HL-60 (cell line): ENCODE measurements around the gene PRDM7.
"Not testable (repeated sequence)": the region's sequence is repeated elsewhere in the genome, so short reads cannot be mapped to it uniquely, and the experiment has no call there.

Experiments used
- DNase-seq, 2 experiments: peaks; one replicate each; pipeline ENCODE4 v3.0.0-alpha.2; 2010 to 2020; ENCODE audit warnings: low read depth in 1 of 2, low spot score in 1 of 2
- H3K27ac ChIP-seq: fragments of 250-450 bp; sonication (Bioruptor Pico); replicated peaks from 2 replicates; pipeline ENCODE4 v1.5.1; 2020; ENCODE audit warnings: mild to moderate bottlenecking, moderate library complexity
- H3K27me3 ChIP-seq: fragments of 250-450 bp; sonication (Bioruptor Pico); 2 replicates; pipeline ENCODE4 v1.5.1; 2021; ENCODE audit warnings: mild to moderate bottlenecking, moderate library complexity; ENCODE audit not compliant: insufficient read depth, poor library complexity, severe bottlenecking
- H3K4me3 ChIP-seq: replicated peaks from 2 replicates; pipeline ENCODE4 v1.5.1; 2011; ENCODE audit warnings: mild to moderate bottlenecking, control low read depth, low read length; ENCODE audit not compliant: insufficient read depth
- CTCF ChIP-seq: IDR thresholded peaks from one replicate; pipeline ENCODE4 v1.5.1; 2011; ENCODE audit warnings: low read length, control low read depth, inconsistent platforms; ENCODE audit not compliant: insufficient read depth
- GABPA ChIP-seq: IDR thresholded peaks from 2 replicates; pipeline ENCODE4 v1.6.1; 2012; ENCODE audit warnings: low read depth
- POLR2AphosphoS5 ChIP-seq: IDR thresholded peaks from 2 replicates; pipeline ENCODE4 v1.6.1; 2012; ENCODE audit warnings: low read depth
- REST ChIP-seq: IDR thresholded peaks from 2 replicates; pipeline ENCODE4 v1.6.1; 2012; ENCODE audit warnings: low read depth; ENCODE audit not compliant: insufficient replicate concordance
- SPI1 ChIP-seq: IDR thresholded peaks from 2 replicates; pipeline ENCODE4 v1.6.1; 2012; ENCODE audit warnings: low read depth, mild to moderate bottlenecking, borderline replicate concordance

The PRDM7 gene

GRCh38 chr16:90097010-90097684 is 20.0 kb upstream of the PRDM7 start:
- not testable (repeated sequence) for H3K4me3 ChIP-seq, H3K27me3 ChIP-seq, DNase-seq, H3K27ac ChIP-seq

- H3K27me3 ChIP-seq, DNase-seq, H3K4me3 ChIP-seq, H3K27ac ChIP-seq: not testable (repeated sequence)
Measured at GRCh38 chr16:90094791-90095190, 17.7 kb upstream of the PRDM7 start.

GRCh38 chr16:90094296-90094695 is 17.2 kb upstream of the PRDM7 start:
- not testable (repeated sequence) for H3K27me3 ChIP-seq, H3K27ac ChIP-seq, DNase-seq, H3K4me3 ChIP-seq

GRCh38 chr16:90093799-90094198 is 16.7 kb upstream of the PRDM7 start:
- not testable (repeated sequence) for H3K27me3 ChIP-seq, H3K4me3 ChIP-seq, H3K27ac ChIP-seq, DNase-seq

GRCh38 chr16:90092781-90093180 is 15.7 kb upstream of the PRDM7 start:
- H3K27ac ChIP-seq, DNase-seq, H3K27me3 ChIP-seq, H3K4me3 ChIP-seq: not testable (repeated sequence)

- Histone ChIP-seq H3K27me3 (no peaks in the 10 kb centered on the region), H3K4me3 (no peak overlapping the region), H3K27ac (no peak overlapping the region)
- TF ChIP-seq REST = no peak
- no peak for TF ChIP-seq GABPA
- TF ChIP-seq SPI1 = no peak
- no peak for TF ChIP-seq POLR2AphosphoS5
- no peak for TF ChIP-seq CTCF
- no peak for DNase-seq
Measured at GRCh38 chr16:90084215-90084950, 7.3 kb upstream of the PRDM7 start.

GRCh38 chr16:90083139-90083538 is 6.0 kb upstream of the PRDM7 start:
- H3K27me3 ChIP-seq = no peaks in the 10 kb centered on the region
- no peak overlapping the region for H3K4me3 ChIP-seq
- no peak overlapping the region for H3K27ac ChIP-seq
- no peak for DNase-seq
- no peak for TF ChIP-seq CTCF
- TF ChIP-seq REST = no peak
- TF ChIP-seq SPI1 = no peak
- TF ChIP-seq POLR2AphosphoS5 = no peak
- no peak for TF ChIP-seq GABPA
